Esophagus muscularis mucosa (tissue), 4 donors: ENCODE results near the gene RASL11A. TPM values are rescaled to one million over a fixed set of nuclear protein-coding genes. Genes with fewer than 3 reads are reported as not detected.

ENCODE experiments used
- DNase-seq: peaks from one replicate; pipeline ENCODE4 v3.0.0-alpha.2; 2017; ENCODE audit errors: extremely low spot score
- H3K27ac ChIP-seq, 4 donors: fragments of 200-600 bp; sonication (generic); replicated peaks in 1 of 4; 1 replicate in 3 of 4; 2 replicates in 1 of 4; pipeline ENCODE4 v1.5.1; 2016 to 2019; ENCODE audit warnings: mild to moderate bottlenecking in 1 of 4
- H3K27me3 ChIP-seq, 4 donors: fragments of 200-600 bp; sonication (generic); one replicate each; pipeline versions ENCODE4 v1.5.1 to v1.6.0; 2016 to 2019
- H3K36me3 ChIP-seq, 4 donors: fragments of 200-600 bp; sonication (generic); one replicate each; pipeline ENCODE4 v1.5.1; 2016 to 2019
- H3K4me1 ChIP-seq, 4 donors: fragments of 200-600 bp; sonication (generic); one replicate each; pipeline ENCODE4 v1.5.1; 2016 to 2019
- H3K4me3 ChIP-seq, 4 donors: fragments of 200-600 bp; sonication (generic); 1 replicate in 2 of 4; 2 replicates in 2 of 4; pipeline ENCODE4 v1.5.1; 2016 to 2019; ENCODE audit warnings: mild to moderate bottlenecking in 4 of 4, moderate library complexity in 1 of 4
- H3K9me3 ChIP-seq, 4 donors: fragments of 200-600 bp; sonication (generic); 1 replicate in 3 of 4; 2 replicates in 1 of 4; pipeline ENCODE4 v1.5.1; 2016 to 2019
- CTCF ChIP-seq, 3 experiments: fragments of 200-600 bp in 2 of 3; fragments of 450-650 bp in 1 of 3; sonication (generic) in 2 of 3; IDR thresholded peaks; one replicate each; pipeline ENCODE4 v1.5.1; 2017 to 2019; ENCODE audit warnings: antibody characterized with exemption in 3 of 3, mild to moderate bottlenecking in 2 of 3, moderate library complexity in 1 of 3
- EP300 ChIP-seq: sonication (generic); formaldehyde crosslinking; IDR thresholded peaks from one replicate; pipeline ENCODE4 v1.6.1; 2017; ENCODE audit warnings: antibody characterized with exemption
- POLR2A ChIP-seq: fragments of 450-650 bp; IDR thresholded peaks from one replicate; pipeline ENCODE4 v1.6.1; 2017; ENCODE audit warnings: antibody characterized with exemption, moderate library complexity, mild to moderate bottlenecking, low read depth
- POLR2AphosphoS5 ChIP-seq, 2 donors: sonication (generic); formaldehyde crosslinking; IDR thresholded peaks; one replicate each; pipeline ENCODE4 v1.6.1; 2017; ENCODE audit warnings: antibody characterized with exemption in 2 of 2
- WGBS: methylation state at CpG from one replicate; pipeline ENCODE4 v1.1.5; 2018; 5-methylcytosine and 5-hydroxymethylcytosine counted together
- intact Hi-C: fragments of 100-400 bp; cut with DNase I; formaldehyde crosslinking; loops from one replicate; pipeline ENCODE4 v1.15.1; 2023
- total RNA-seq, 4 donors: library from RNA; depleted of rRNA; stranded (reverse); fragments of >200 nt; gene quantifications; one replicate each; pipeline versions ENCODE4 v1.1.0 to v1.2.1, GENCODE V29; 2016

Gene RASL11A
- total RNA-seq, 4 donors from 2014 or later, result 11.2 to 98.9 (median 41.1) TPM

- TF ChIP-seq EP300 (no peak), POLR2AphosphoS5 (IDR thresholded peaks at IDR 0.05) (no peak), POLR2A (no peak), CTCF (IDR thresholded peaks at IDR 0.05) (no peak)
These were observed 1.0 kb downstream of the RASL11A start for GRCh38 chr13:27271570-27272096.

DNA sequence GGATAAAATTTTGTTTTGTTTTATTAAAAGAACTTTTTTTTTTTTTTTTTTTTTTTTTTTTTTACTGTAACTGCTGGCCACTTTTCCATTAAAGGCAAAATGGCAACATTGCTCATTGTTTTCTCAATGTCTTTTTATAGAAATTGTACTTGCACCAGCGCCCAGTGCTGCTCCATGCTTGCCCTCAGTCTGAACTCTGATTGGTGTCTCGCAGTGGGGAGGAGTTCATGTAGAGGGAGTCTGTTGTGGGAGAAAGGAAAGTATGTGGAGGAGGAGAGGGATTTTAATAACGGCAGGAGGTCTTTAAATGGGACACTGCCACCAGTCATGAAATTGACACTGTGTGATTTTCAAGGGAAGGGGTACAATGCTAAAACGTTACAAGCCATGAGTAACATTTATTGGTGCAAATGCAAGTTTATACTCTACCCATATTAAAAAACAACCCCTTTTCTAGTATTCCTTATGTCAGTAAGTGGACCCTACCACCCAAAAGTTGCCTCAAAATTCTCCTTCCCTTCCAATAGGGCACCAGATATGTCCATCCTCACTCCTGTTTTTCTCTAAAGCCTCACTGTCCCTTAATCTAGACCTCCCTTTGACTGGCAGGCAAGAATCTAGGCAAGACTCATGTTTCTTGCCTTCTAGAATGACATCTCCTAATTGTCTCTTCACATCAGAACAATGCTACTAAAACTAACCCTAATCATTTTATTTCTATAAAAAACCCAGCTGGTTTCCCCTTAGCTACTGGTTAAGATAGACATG lies 3.2 kb downstream of the RASL11A start:
- DNase-seq, result no peak
- peaks cover 0 to 6% (median 0%) of the 10 kb centered on the region in 4 donors for H3K27me3 ChIP-seq
- peaks cover 23 to 48% (median 39%) of the 10 kb centered on the region in 4 donors for H3K4me1 ChIP-seq
- H3K9me3 ChIP-seq, result no peaks in the 10 kb centered on the region
- peak overlapping the region in 1 of 4 donors; percentile 86 for H3K4me3 ChIP-seq
- TF ChIP-seq POLR2A (no peak), POLR2AphosphoS5 (IDR thresholded peaks at IDR 0.05) (no peak), EP300 (no peak), CTCF (IDR thresholded peaks at IDR 0.05) (no peak)
- 53% methylated on average over 4 of the region's 4 CpGs for WGBS
- H3K27ac ChIP-seq, result peak overlapping the region in 3 of 4 donors; percentile 12 to 98 (median 42)
- H3K36me3 ChIP-seq, result no peaks in the 10 kb centered on the region
- intact Hi-C loops, result loop anchor here (5.0 to 10.0 kb wide), 5 partner anchors 78 to 717 kb away; partner anchors contain the start of genes MTIF3, USP12 and WASF3

More at GRCh38 chr13:27271570-27272096, 1.0 kb downstream of the RASL11A start:
- DNase-seq, result no peak
- Histone ChIP-seq H3K4me1 (peaks cover 31 to 62% (median 55%) of the 10 kb centered on the region in 4 donors), H3K27ac (peak overlapping the region; percentile 91 to 98 (median 94)), H3K9me3 (no peaks in the 10 kb centered on the region), H3K36me3 (no peaks in the 10 kb centered on the region), H3K27me3 (peaks cover 0 to 6% (median 0%) of the 10 kb centered on the region in 4 donors), H3K4me3 (peak overlapping the region; percentile 69 to 86 (median 79))
- 50% methylated on average over 15 of the region's 15 CpGs for WGBS
- intact Hi-C loops, result loop anchor here (5.0 to 10.0 kb wide), 5 partner anchors 81 to 714 kb away; partner anchors contain the start of genes MTIF3, USP12 and WASF3

DNA sequence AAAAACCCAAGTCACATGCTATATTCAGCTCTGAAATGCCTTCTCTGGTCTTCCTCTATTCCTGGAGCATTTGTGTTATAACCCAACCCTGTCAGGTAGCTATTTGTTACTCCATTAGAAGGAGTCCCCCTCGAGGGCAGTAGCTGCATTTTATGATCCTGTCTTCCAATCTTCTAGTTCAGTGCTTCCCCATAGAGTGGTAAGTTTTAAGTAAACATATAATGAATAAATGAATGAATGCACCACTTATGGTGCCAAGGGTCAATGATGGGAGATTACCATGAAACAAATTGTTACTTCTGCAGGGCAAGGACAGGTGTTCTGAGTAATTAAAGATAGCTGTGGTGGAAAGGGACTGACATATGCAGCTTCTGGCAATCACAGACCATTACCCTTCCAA lies 4.0 kb downstream of the RASL11A start:
- WGBS, result 80% methylated on average over 1 of the region's 1 CpG
- H3K4me1 ChIP-seq, result peaks cover 17 to 42% (median 36%) of the 10 kb centered on the region in 4 donors
- H3K4me3 ChIP-seq, result no peak overlapping the region
- peak overlapping the region in 2 of 4 donors; percentile 11 to 42 for H3K27ac ChIP-seq
- intact Hi-C loops, result loop anchor here (5.0 to 10.0 kb wide), 5 partner anchors 78 to 717 kb away; partner anchors contain the start of genes MTIF3, USP12 and WASF3
- no peaks in the 10 kb centered on the region for H3K36me3 ChIP-seq
- TF ChIP-seq CTCF (IDR thresholded peaks at IDR 0.05), result no peak
- TF ChIP-seq EP300, result no peak
- TF ChIP-seq POLR2AphosphoS5 (IDR thresholded peaks at IDR 0.05), result no peak
- no peak for TF ChIP-seq POLR2A
- DNase-seq, result no peak
- H3K9me3 ChIP-seq, result no peaks in the 10 kb centered on the region
- peaks cover 0 to 6% (median 0%) of the 10 kb centered on the region in 4 donors for H3K27me3 ChIP-seq

GRCh38 chr13:27276188-27276587 lies 5.6 kb downstream of the RASL11A start:
- TF ChIP-seq POLR2AphosphoS5 (IDR thresholded peaks at IDR 0.05) (no peak), POLR2A (no peak), EP300 (no peak), CTCF (IDR thresholded peaks at IDR 0.05) (no peak)

More at GRCh38 chr13:27276188-27276587, 5.6 kb downstream of the RASL11A start:
- Histone ChIP-seq H3K27ac (peak overlapping the region in 1 of 4 donors; percentile 31), H3K36me3 (no peaks in the 10 kb centered on the region), H3K4me1 (peaks cover 10 to 35% (median 26%) of the 10 kb centered on the region in 4 donors), H3K9me3 (no peaks in the 10 kb centered on the region), H3K4me3 (no peak overlapping the region), H3K27me3 (no peaks in the 10 kb centered on the region)
- WGBS, result 50% methylated on average over 7 of the region's 7 CpGs
- intact Hi-C loops, result loop anchor here (10.0 kb wide), 2 partner anchors 179 to 331 kb away; partner anchors contain the start of gene MTIF3
- no peak for DNase-seq
